GM23248 (cell line): ENCODE data around the gene SLC43A1. TPM values are rescaled to one million over a fixed set of nuclear protein-coding genes. Genes with fewer than 3 reads are reported as not detected.

Experiments
- DNase-seq: peaks from one replicate; pipeline ENCODE4 v3.0.0-alpha.2; 2015
- H2AFZ ChIP-seq: fragments of 200-600 bp; sonication (generic); 2 replicates; pipeline ENCODE4 v1.6.1; 2016; ENCODE audit warnings: antibody characterized with exemption
- H3F3A ChIP-seq: fragments of 200-600 bp; sonication (generic); 2 replicates; pipeline ENCODE4 v1.6.1; 2016; ENCODE audit warnings: mild to moderate bottlenecking, antibody characterized with exemption, mixed run types; ENCODE audit not compliant: insufficient read depth
- H3K27ac ChIP-seq: fragments of 200-600 bp; sonication (generic); 2 replicates; pipeline ENCODE4 v1.5.1; 2016; ENCODE audit warnings: mild to moderate bottlenecking
- H3K27me3 ChIP-seq: fragments of 200-600 bp; sonication (generic); replicated peaks from 2 replicates; pipeline ENCODE4 v1.6.1; 2016; ENCODE audit warnings: mild to moderate bottlenecking; ENCODE audit not compliant: insufficient read depth
- H3K36me3 ChIP-seq: fragments of 200-600 bp; sonication (generic); 2 replicates; pipeline ENCODE4 v1.6.1; 2016; ENCODE audit warnings: low read depth, mild to moderate bottlenecking
- H3K4me1 ChIP-seq: fragments of 200-600 bp; sonication (generic); 2 replicates; pipeline ENCODE4 v1.6.1; 2016; ENCODE audit warnings: mild to moderate bottlenecking; ENCODE audit not compliant: insufficient read depth
- H3K4me2 ChIP-seq: fragments of 200-600 bp; sonication (generic); one replicate; pipeline ENCODE4 v1.6.1; 2016; ENCODE audit warnings: mild to moderate bottlenecking; ENCODE audit not compliant: unreplicated experiment
- H3K4me3 ChIP-seq: fragments of 200-600 bp; sonication (generic); 2 replicates; pipeline ENCODE4 v1.5.1; 2016; ENCODE audit warnings: mild to moderate bottlenecking
- H3K79me2 ChIP-seq: fragments of 200-600 bp; sonication (generic); 2 replicates; pipeline ENCODE4 v1.6.1; 2016; ENCODE audit warnings: mild to moderate bottlenecking; ENCODE audit not compliant: insufficient read depth
- H3K9ac ChIP-seq: fragments of 200-600 bp; sonication (generic); 2 replicates; pipeline ENCODE4 v1.6.1; 2016; ENCODE audit warnings: mild to moderate bottlenecking
- H3K9me2 ChIP-seq: fragments of 200-600 bp; sonication (generic); 2 replicates; pipeline ENCODE4 v1.6.1; 2016; ENCODE audit warnings: mixed run types, mild to moderate bottlenecking, moderate library complexity; ENCODE audit not compliant: insufficient read depth
- H3K9me3 ChIP-seq: fragments of 200-600 bp; sonication (generic); one replicate; pipeline ENCODE4 v1.6.1; 2017; ENCODE audit warnings: low read depth
- H4K20me1 ChIP-seq: fragments of 200-600 bp; sonication (generic); 2 replicates; pipeline ENCODE4 v1.6.0; 2016; ENCODE audit not compliant: insufficient read depth
- EZH2 ChIP-seq: fragments of 200-600 bp; sonication (generic); IDR thresholded peaks from 2 replicates; pipeline ENCODE4 v1.6.1; 2018; ENCODE audit warnings: antibody characterized with exemption, mild to moderate bottlenecking; ENCODE audit not compliant: insufficient read depth, poor library complexity, severe bottlenecking
- EZH2phosphoT487 ChIP-seq: fragments of 200-600 bp; sonication (generic); IDR thresholded peaks from 2 replicates; pipeline ENCODE4 v1.6.1; 2018; ENCODE audit warnings: antibody characterized with exemption, moderate library complexity, mild to moderate bottlenecking, low read depth; ENCODE audit not compliant: insufficient read depth
- WGBS, 2 experiments: methylation state at CpG; one replicate each; pipeline ENCODE4 v1.1.6; 2015 to 2017; ENCODE audit warnings: low lambda C conversion rate in 2 of 2, low coverage in 1 of 2; ENCODE audit errors: missing lambda C conversion rate in 2 of 2; 5-methylcytosine and 5-hydroxymethylcytosine counted together
- in situ Hi-C: fragments of 300-500 bp; cut with MboI; formaldehyde crosslinking; loops from 2 replicates; pipeline ENCODE4 v1.15.0; 2020
- polyA plus RNA-seq: library from polyadenylated mRNA; unstranded; fragments of >200 nt; fragmentation: Nextera tagmentation; extraction: Ambion mirVana; gene quantifications from 2 replicates; pipeline ENCODE4 v1.2.1, GENCODE V29; 2016
- total RNA-seq: library from RNA; depleted of rRNA; stranded (reverse); fragments of >200 nt; shearing (Covaris generic); gene quantifications from 2 replicates; pipeline ENCODE4 v1.2.3, GENCODE V29; 2014

Gene SLC43A1
- total and polyA plus RNA-seq, 2 experiments from 2014 or later, result 7.1 to 9.3 TPM

DNA sequence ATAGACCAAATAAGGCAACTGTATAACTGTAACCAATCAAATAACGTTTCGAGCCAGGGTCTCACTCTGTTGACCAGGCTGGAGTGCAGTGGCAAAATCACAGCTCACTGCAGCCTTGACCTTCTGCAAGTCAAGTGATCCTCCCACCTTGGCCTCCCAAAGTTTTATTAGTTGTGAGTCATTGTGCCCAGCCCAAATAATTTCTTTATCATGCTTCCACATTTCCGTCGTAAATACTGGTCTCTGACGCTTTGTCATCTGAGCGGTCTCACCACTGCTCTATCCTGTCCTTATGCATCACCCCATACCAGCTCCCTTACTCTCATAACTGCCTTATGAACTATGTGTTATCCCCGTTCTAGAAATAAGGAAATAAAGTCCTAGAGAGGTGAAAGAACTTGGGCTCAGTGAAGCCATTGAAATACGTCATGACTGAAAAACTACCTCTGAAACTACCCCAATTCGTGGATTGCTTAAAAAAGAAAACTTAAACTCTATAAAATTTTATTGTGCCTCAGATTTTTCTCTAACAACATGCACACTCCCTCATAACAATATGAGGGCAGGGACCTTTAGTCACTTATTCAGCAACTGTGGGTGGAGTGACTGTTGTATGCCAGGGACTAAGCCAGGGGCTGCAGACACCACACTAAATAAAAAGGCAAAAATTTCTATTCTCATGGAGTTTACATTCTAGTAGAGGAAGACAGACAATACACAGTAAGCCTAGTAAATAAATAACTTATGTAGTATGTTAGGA, 71.0 kb downstream of the SLC43A1 start:
- H3K9ac ChIP-seq, result no peak overlapping the region
- H3K79me2 ChIP-seq, result no peaks in the 10 kb centered on the region
- H3F3A ChIP-seq, result no peaks in the 10 kb centered on the region
- TF ChIP-seq EZH2phosphoT487 (no peak), EZH2 (no peak)
- H3K4me3 ChIP-seq, result no peak overlapping the region
- H3K9me2 ChIP-seq, result no peaks in the 10 kb centered on the region
- H3K27me3 ChIP-seq, result no peaks in the 10 kb centered on the region
- H2AFZ ChIP-seq, result 0 out of 2 replicates have a peak overlapping the region, but pooled peaks have one; percentile 6
- DNase-seq, result peak; percentile 79
- in situ Hi-C loops, result no loop called here
- peak overlapping the region; percentile 8 for H3K4me2 ChIP-seq
- 29 to 30% methylated on average over 9 of the region's 9 CpGs for WGBS, 2 experiments
- H3K36me3 ChIP-seq, result no peaks in the 10 kb centered on the region
- H3K9me3 ChIP-seq, result no peaks in the 10 kb centered on the region
- peak overlapping the region; percentile 12; the same call in 1 of the 2 replicates for H3K27ac ChIP-seq
- H4K20me1 ChIP-seq, result no peaks in the 10 kb centered on the region
- peaks cover 8% of the 10 kb centered on the region for H3K4me1 ChIP-seq

DNA sequence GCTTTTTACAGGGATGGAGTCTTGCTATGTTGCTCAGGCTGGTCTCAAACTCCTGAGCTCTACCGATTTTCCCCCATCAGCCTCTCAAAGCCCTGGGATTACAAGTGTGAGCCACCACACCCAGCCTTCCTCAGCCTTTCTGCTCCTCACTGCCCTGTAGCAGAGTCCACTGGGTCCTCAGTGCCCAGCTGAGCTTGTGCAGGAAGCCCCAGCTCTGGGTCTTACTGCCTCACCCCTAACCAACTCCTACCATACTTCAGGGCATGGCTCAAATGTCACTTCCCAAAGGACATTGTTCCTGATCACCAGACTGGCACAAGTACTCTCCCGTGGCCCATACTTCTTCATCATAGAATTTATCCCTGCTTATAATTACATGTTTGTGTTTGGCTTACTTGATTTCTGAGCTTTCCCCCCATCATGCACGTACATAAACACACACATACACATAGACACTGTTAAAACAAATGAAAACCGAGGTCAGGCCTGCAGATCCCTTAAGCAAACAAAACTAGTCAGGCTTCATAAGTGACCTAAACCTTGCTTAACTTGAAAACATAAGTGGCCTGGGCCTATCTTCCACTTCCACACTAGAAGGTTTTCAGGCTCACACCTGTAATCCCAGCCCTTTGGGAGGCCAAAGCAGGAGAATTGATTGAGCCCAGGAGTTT, 74.6 kb downstream of the SLC43A1 start:
- H3K27me3 ChIP-seq, result no peaks in the 10 kb centered on the region
- in situ Hi-C loops, result no loop called here

GRCh38 chr11:57439786-57440185, 75.7 kb downstream of the SLC43A1 start:
- Histone ChIP-seq H3K4me3 (no peak overlapping the region), H3K9ac (no peak overlapping the region), H3F3A (peaks cover 8% of the 10 kb centered on the region), H3K9me2 (no peaks in the 10 kb centered on the region), H3K79me2 (no peaks in the 10 kb centered on the region), H3K36me3 (no peaks in the 10 kb centered on the region), H3K27ac (no peak overlapping the region), H3K9me3 (no peaks in the 10 kb centered on the region), H3K4me1 (peaks cover 11% of the 10 kb centered on the region), H3K27me3 (no peaks in the 10 kb centered on the region), H3K4me2 (no peak overlapping the region), H2AFZ (no peak overlapping the region), H4K20me1 (no peaks in the 10 kb centered on the region)
- no peak for DNase-seq
- WGBS, 2 experiments, result 84 to 90% methylated on average over 6 of the region's 6 CpGs
- TF ChIP-seq EZH2phosphoT487 (no peak), EZH2 (no peak)
- in situ Hi-C loops, result no loop called here

More for the DNA sequence above, 74.6 kb downstream of the SLC43A1 start:
- Histone ChIP-seq H3K36me3 (no peaks in the 10 kb centered on the region), H2AFZ (no peak overlapping the region), H3F3A (no peaks in the 10 kb centered on the region), H3K9ac (no peak overlapping the region), H3K9me2 (no peaks in the 10 kb centered on the region), H3K4me1 (peaks cover 8% of the 10 kb centered on the region), H3K79me2 (no peaks in the 10 kb centered on the region), H3K4me2 (no peak overlapping the region), H3K4me3 (no peak overlapping the region), H3K9me3 (no peaks in the 10 kb centered on the region), H3K27ac (no peak overlapping the region), H4K20me1 (no peaks in the 10 kb centered on the region)
- 79 to 90% methylated on average over 4 of the region's 4 CpGs for WGBS, 2 experiments
- DNase-seq, result no peak
- TF ChIP-seq EZH2phosphoT487 (no peak), EZH2 (no peak)

GRCh38 chr11:57438345-57439285, 76.9 kb downstream of the SLC43A1 start:
- H3K4me1 ChIP-seq, result peaks cover 16% of the 10 kb centered on the region
- no peak overlapping the region for H3K4me3 ChIP-seq
- H3K4me2 ChIP-seq, result no peak overlapping the region
- TF ChIP-seq EZH2phosphoT487 (no peak), EZH2 (no peak)
- no peak overlapping the region for H3K9ac ChIP-seq
- no peaks in the 10 kb centered on the region for H3K9me2 ChIP-seq
- no peaks in the 10 kb centered on the region for H3K36me3 ChIP-seq
- no peaks in the 10 kb centered on the region for H3K27me3 ChIP-seq
- H3K9me3 ChIP-seq, result no peaks in the 10 kb centered on the region
- in situ Hi-C loops, result no loop called here
- no peak overlapping the region for H3K27ac ChIP-seq
- H3K79me2 ChIP-seq, result no peaks in the 10 kb centered on the region
- no peaks in the 10 kb centered on the region for H4K20me1 ChIP-seq
- H2AFZ ChIP-seq, result no peak overlapping the region
- 86 to 89% methylated on average over 12 of the region's 12 CpGs for WGBS, 2 experiments
- H3F3A ChIP-seq, result peaks cover 18% of the 10 kb centered on the region
- DNase-seq, result no peak
